A172 (cell line): Measurements from ENCODE around the gene ZNF22. TPM values are rescaled to one million over a fixed set of nuclear protein-coding genes. Genes with fewer than 3 reads are reported as not detected.

ENCODE experiments used
- DNase-seq: peaks from one replicate; pipeline ENCODE4 v3.0.0-alpha.2; 2015; ENCODE audit warnings: low spot score
- total RNA-seq: library from RNA; depleted of rRNA; stranded (reverse); fragments of >200 nt; shearing (Covaris generic); gene quantifications from 2 replicates; pipeline ENCODE4 v1.2.3, GENCODE V29; 2014

The ZNF22 gene
- total RNA-seq, 1 experiment from 2014 or later, result 7.9 TPM

- no peak for DNase-seq
Observed at GRCh38 chr10:44991571-44991970, 9.2 kb upstream of the ZNF22 start.

- no peak for DNase-seq
Observed at GRCh38 chr10:44992070-44992731, 8.5 kb upstream of the ZNF22 start.

GRCh38 chr10:44992732-44993225, 7.9 kb upstream of the ZNF22 start:
- no peak for DNase-seq

- DNase-seq, result no peak
Observed at GRCh38 chr10:44993226-44993921, 7.3 kb upstream of the ZNF22 start.

- no peak for DNase-seq
Observed at GRCh38 chr10:44993922-44994751, 6.6 kb upstream of the ZNF22 start.

GRCh38 chr10:44994752-44995530, 5.8 kb upstream of the ZNF22 start:
- no peak for DNase-seq

GRCh38 chr10:44995581-44995913, 5.2 kb upstream of the ZNF22 start:
- no peak for DNase-seq

- DNase-seq, result no peak
Observed at GRCh38 chr10:44995914-44996669, 4.6 kb upstream of the ZNF22 start.

GRCh38 chr10:44997105-44997748, 3.5 kb upstream of the ZNF22 start:
- DNase-seq, result no peak

- no peak for DNase-seq
Observed at GRCh38 chr10:44998146-44998631, 2.5 kb upstream of the ZNF22 start.

- no peak for DNase-seq
Observed at GRCh38 chr10:45000138-45000751, 478 bp upstream of the ZNF22 start.

GRCh38 chr10:45001381-45002148, 842 bp downstream of the ZNF22 start:
- DNase-seq, result peak; percentile 13

- DNase-seq, result no peak
Observed at GRCh38 chr10:45003432-45004000, 2.8 kb downstream of the ZNF22 start.

- no peak for DNase-seq
Observed at GRCh38 chr10:45004661-45005060, 3.9 kb downstream of the ZNF22 start.

GRCh38 chr10:45005284-45005683, 4.6 kb downstream of the ZNF22 start:
- no peak for DNase-seq

GRCh38 chr10:45006276-45007030, 5.7 kb downstream of the ZNF22 start:
- no peak for DNase-seq

GRCh38 chr10:45008524-45009161, 7.9 kb downstream of the ZNF22 start:
- peak; percentile 94 for DNase-seq
